ENCODE data around the gene TBL1XR1.

Gene TBL1XR1

DNA sequence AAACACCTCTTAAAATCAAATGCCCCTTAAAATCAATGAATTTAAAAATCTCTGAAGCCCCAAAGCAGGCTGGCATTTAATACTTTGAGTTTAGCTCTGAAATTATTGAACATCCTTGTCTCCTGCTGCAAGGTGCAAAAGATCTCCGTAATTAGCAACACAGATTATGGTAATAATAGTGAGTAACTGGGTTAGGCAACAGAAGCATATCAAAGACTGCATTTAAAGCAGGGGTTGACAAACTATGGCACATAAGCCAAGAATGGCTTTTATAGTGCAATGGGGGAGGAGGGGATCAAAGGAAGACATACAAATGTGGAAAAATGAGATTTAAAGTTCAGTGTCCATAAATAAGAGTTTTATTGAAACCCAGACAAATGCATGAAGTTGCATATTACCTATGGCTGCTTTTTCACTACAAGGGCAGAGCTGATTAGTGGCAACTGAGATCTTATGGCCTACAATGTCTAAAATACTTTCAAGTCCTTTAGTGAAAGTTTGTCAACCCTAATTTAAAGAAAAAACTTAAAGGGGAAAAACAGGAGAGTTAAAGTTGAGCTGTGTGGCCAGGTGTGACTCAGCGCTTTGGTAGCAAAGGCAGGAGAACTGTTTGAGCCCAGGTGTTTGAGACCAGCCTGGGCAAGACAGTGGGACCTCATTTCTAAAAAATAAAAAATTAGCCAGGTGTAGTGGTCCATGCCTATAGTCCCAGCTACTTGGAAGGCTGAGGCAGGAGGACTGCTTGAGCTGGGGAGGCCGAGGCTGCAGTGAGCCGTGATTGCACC is 157.6 kb downstream of the TBL1XR1 start:
- Histone ChIP-seq H3K27ac (peak overlapping the region in 1 of 2 donors; percentile 32), H3K4me3 (no peak overlapping the region), H3K27me3 (no peaks in the 10 kb centered on the region), H3K4me1 (peaks cover 0 to 33% (median 4%) of the 10 kb centered on the region in 4 donors), H3K36me3 (peaks cover 25 to 41% (median 29%) of the 10 kb centered on the region in 3 donors), H3K9me3 (no peaks in the 10 kb centered on the region)
- no peak for DNase-seq
- TF ChIP-seq, protein P1, sequence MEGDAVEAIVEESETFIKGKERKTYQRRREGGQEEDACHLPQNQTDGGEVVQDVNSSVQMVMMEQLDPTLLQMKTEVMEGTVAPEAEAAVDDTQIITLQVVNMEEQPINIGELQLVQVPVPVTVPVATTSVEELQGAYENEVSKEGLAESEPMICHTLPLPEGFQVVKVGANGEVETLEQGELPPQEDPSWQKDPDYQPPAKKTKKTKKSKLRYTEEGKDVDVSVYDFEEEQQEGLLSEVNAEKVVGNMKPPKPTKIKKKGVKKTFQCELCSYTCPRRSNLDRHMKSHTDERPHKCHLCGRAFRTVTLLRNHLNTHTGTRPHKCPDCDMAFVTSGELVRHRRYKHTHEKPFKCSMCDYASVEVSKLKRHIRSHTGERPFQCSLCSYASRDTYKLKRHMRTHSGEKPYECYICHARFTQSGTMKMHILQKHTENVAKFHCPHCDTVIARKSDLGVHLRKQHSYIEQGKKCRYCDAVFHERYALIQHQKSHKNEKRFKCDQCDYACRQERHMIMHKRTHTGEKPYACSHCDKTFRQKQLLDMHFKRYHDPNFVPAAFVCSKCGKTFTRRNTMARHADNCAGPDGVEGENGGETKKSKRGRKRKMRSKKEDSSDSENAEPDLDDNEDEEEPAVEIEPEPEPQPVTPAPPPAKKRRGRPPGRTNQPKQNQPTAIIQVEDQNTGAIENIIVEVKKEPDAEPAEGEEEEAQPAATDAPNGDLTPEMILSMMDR (IDR thresholded peaks at IDR 0.05), result no peak
- intact Hi-C loops (cut with DNase I; ENCODE audit: low total_unique reads), result no loop called here

DNA sequence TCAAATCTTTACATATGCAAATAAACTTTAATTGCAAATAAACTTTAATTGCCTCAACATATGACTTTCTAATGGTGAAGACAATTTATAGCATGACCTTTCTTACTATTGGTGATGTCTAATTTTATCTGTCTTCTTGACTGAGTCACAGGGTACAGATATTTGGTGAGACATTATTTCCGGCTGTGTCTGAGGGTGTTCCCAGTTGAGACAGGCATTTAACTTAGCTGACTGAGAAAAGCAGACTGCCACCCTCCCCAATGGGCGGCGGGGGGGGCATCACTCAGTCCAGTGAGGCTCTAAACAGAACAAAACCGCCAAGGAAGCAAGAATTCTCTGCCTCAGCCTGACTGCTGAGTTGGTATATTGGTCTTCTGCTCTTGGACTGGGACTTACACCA is 160.0 kb downstream of the TBL1XR1 start:
- Histone ChIP-seq H3K27ac (no peak overlapping the region), H3K4me1 (peaks cover 0 to 33% (median 4%) of the 10 kb centered on the region in 4 donors), H3K27me3 (no peaks in the 10 kb centered on the region), H3K4me3 (no peak overlapping the region), H3K9me3 (no peaks in the 10 kb centered on the region), H3K36me3 (peaks cover 26 to 43% (median 27%) of the 10 kb centered on the region in 3 donors)
- intact Hi-C loops (cut with DNase I; ENCODE audit: low total_unique reads), result no loop called here
- TF ChIP-seq, protein P1 (IDR thresholded peaks at IDR 0.05), result no peak
- DNase-seq, result no peak

DNA sequence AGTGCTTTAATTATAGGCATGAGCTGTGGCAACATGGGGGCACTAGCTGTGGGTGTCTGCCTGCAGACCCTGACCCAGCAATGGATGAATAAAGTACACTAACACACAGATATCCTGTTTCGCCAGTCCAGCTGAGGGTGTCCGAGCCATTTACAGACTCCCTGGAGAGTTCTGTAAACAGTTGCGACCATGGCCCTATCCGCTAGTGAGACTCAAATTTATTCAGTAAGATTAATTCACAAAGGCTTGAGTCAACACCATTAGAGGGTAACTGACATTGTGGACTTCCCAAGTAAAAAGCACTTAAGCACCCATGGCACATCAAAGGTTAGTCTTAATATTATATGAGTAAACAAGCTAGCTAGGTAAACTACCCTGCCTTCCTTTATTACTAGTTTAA is 161.6 kb downstream of the TBL1XR1 start:
- peaks cover 30 to 49% (median 33%) of the 10 kb centered on the region in 3 donors for H3K36me3 ChIP-seq
- H3K9me3 ChIP-seq, result no peaks in the 10 kb centered on the region
- TF ChIP-seq, protein P1 (IDR thresholded peaks at IDR 0.05), result no peak
- H3K27ac ChIP-seq, result no peak overlapping the region
- H3K4me1 ChIP-seq, result peaks cover 0 to 21% (median under 1%) of the 10 kb centered on the region in 4 donors
- H3K4me3 ChIP-seq, result no peak overlapping the region
- H3K27me3 ChIP-seq, result no peaks in the 10 kb centered on the region
- no peak for DNase-seq
- intact Hi-C loops (cut with DNase I; ENCODE audit: low total_unique reads), result no loop called here

DNA sequence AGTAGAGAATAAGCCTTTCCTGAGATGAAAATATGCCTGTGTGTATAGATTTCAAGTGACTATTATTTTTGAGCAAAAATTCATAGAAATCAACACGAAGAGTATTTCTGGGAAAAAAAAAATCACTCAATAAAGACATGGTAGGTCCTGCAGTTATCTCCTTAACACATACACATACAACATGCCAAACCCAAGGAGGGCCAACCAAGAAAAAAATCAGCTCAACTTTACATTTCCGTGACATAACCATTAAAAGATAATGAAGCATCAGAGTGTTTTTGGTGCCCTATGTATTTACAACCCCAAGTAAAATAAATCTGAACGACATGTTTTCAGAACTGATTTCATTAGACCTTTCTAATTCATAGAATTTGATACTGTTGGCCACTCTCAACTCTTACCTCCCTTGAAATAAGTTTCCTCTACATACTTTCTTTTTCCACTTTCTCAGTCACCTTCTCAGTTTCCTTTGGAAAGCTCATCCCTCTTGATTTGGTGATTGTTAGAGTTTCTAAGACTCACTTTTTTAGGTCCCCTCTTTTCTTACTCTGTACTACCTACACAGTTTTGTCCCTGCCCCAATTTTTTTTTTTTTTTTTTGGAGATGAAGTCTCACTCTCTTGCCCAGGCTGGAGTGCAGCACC is 162.3 kb downstream of the TBL1XR1 start:
- Histone ChIP-seq H3K4me1 (peaks cover 0 to 14% (median 0%) of the 10 kb centered on the region in 4 donors), H3K27ac (no peak overlapping the region), H3K27me3 (no peaks in the 10 kb centered on the region), H3K36me3 (peaks cover 35 to 50% (median 40%) of the 10 kb centered on the region in 3 donors), H3K4me3 (no peak overlapping the region), H3K9me3 (no peaks in the 10 kb centered on the region)
- TF ChIP-seq, protein P1 (IDR thresholded peaks at IDR 0.05), result no peak
- no peak for DNase-seq
- intact Hi-C loops (cut with DNase I; ENCODE audit: low total_unique reads), result loop anchor here (5.0 kb wide), 1 partner anchor 1397 kb away; no protein-coding TSS in a partner anchor

DNA sequence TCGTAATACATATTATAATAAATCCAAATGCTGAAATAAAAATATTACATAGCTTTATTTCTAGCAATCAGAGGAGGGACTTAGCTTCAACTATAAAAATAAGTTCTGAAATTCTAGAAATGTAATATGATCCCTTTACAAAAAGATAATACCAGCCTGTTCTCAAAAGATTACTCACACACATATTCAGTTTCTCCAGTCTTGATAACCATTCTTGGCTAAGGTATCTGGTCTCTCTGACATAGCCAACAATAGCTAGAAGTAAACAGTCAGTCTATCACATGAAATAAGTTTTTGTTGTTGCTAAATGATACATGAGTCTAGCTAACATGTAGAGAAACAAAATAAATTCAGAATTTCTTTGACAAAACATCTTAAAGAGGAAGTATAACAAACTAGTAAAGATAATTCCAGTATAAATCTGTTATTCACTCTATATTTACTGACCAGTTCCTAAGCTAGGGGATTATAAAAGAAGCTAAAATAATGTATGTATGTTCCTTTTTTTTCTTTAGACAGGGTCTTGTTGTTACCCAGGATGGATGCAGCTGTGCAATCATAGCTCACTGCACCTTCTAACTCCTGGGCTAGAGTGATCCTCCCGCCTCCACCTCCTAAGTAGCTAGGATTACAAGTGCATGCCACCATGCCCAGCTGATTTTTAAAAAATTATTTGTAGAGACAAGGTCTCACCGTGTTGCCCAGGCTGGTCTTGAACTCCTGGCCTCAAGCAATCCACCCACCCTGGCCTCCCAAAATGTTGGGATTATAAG is 170.6 kb downstream of the TBL1XR1 start:
- intact Hi-C loops (cut with DNase I; ENCODE audit: low total_unique reads), result no loop called here
- Histone ChIP-seq H3K4me1 (peaks cover 0 to 10% (median 4%) of the 10 kb centered on the region in 4 donors), H3K36me3 (peaks cover 18 to 23% (median 20%) of the 10 kb centered on the region in 3 donors), H3K4me3 (no peak overlapping the region), H3K9me3 (no peaks in the 10 kb centered on the region), H3K27me3 (no peaks in the 10 kb centered on the region), H3K27ac (no peak overlapping the region)
- TF ChIP-seq, protein P1 (IDR thresholded peaks at IDR 0.05), result no peak
- no peak for DNase-seq

All from tibial artery (tissue), 4 donors.